Cardiac fibroblast (primary cell): ENCODE results near the gene STAT5B.

Experiments
- DNase-seq, 2 donors: peaks; one replicate each; pipeline versions ENCODE4 v3.0.0 to v3.0.0-alpha.2; 2010; ENCODE audit warnings: low read depth in 2 of 2
- H3K4me3 ChIP-seq, 2 donors: replicated peaks in 1 of 2; 1 replicate in 1 of 2; 2 replicates in 1 of 2; pipeline ENCODE4 v1.5.1; 2011; ENCODE audit warnings: low read depth in 2 of 2, low read length in 2 of 2, mild to moderate bottlenecking in 2 of 2, moderate library complexity in 1 of 2
- TF ChIP-seq, protein P1 (sequence below): IDR thresholded peaks from one replicate; pipeline ENCODE4 v1.5.1; 2011; ENCODE audit warnings: low read depth, mild to moderate bottlenecking, low read length, inconsistent platforms

Gene STAT5B

GRCh38 chr17:42180411-42180921 is 95.7 kb downstream of the STAT5B start:
- DNase-seq = no peak
- H3K4me3 ChIP-seq = peak overlapping the region in 1 of 2 donors; percentile 28
- TF ChIP-seq, protein P1, sequence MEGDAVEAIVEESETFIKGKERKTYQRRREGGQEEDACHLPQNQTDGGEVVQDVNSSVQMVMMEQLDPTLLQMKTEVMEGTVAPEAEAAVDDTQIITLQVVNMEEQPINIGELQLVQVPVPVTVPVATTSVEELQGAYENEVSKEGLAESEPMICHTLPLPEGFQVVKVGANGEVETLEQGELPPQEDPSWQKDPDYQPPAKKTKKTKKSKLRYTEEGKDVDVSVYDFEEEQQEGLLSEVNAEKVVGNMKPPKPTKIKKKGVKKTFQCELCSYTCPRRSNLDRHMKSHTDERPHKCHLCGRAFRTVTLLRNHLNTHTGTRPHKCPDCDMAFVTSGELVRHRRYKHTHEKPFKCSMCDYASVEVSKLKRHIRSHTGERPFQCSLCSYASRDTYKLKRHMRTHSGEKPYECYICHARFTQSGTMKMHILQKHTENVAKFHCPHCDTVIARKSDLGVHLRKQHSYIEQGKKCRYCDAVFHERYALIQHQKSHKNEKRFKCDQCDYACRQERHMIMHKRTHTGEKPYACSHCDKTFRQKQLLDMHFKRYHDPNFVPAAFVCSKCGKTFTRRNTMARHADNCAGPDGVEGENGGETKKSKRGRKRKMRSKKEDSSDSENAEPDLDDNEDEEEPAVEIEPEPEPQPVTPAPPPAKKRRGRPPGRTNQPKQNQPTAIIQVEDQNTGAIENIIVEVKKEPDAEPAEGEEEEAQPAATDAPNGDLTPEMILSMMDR = no peak

GRCh38 chr17:42179911-42180410 is 96.2 kb downstream of the STAT5B start:
- DNase-seq = peak; percentile 37 to 45
- TF ChIP-seq, protein P1 = no peak
- H3K4me3 ChIP-seq = no peak overlapping the region

DNA sequence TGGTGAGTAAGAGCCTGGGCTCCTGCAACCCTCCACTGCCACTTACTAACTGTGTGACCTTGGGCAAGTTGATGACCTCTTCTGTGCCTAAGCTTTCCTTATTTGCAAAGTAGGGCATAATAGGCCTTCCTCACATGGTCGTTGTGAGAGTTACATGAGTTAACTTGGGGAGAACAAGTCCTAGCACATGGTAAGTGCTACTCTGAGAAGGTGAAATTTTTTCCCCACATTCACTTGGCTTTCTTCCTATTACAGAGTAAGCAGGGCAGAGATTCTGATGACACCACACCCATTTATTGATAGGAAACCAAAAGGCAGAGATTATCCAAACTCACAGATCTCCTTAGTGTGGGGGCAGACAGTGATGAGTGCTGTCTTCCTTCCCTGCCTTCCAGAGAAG is 96.9 kb downstream of the STAT5B start:
- no peak for DNase-seq
- TF ChIP-seq, protein P1 = no peak
- no peak overlapping the region for H3K4me3 ChIP-seq

DNA sequence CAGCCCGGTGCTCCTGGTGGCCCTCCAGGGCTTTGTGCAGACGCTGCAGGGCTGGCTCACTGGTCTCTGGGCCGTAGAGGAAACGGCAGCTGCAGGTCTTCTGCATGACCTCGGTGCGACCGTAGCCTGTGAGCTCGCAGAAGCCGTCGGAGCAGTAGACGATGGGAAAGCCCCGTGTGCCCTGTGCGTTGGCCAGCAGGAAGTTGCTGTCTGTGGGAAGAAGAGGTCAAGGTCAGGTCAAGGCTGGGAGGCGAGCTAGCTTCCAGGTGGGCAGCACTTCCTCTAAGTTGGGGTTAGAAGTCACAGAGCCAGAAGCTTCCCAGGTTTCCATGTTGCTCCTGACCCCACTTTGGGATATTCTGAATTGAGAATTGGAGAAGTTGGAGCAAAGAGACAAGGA is 97.4 kb downstream of the STAT5B start:
- DNase-seq = no peak
- TF ChIP-seq, protein P1 = no peak

DNA sequence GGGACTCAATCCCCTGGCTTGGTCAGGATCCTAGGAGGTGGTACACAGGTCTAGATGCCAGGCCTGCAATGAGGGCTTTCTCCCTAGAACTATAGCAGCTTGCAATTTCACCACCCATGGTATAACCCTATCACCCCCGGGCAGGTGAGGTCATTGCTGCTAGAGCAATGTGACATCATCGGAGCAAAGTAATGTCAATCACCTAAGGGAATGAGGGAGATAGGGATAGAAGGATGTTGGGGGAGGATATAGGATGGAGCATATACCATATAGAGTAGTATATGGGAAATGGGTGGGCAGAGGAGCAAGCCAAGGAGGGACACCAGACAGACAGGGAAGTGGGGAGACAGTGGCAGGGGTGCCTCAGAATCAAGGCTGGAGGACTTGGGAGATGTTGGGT is 98.5 kb downstream of the STAT5B start:
- DNase-seq = no peak
- H3K4me3 ChIP-seq = no peak overlapping the region
- TF ChIP-seq, protein P1 = no peak

More for the DNA sequence above, 97.4 kb downstream of the STAT5B start:
- H3K4me3 ChIP-seq = no peak overlapping the region

DNA sequence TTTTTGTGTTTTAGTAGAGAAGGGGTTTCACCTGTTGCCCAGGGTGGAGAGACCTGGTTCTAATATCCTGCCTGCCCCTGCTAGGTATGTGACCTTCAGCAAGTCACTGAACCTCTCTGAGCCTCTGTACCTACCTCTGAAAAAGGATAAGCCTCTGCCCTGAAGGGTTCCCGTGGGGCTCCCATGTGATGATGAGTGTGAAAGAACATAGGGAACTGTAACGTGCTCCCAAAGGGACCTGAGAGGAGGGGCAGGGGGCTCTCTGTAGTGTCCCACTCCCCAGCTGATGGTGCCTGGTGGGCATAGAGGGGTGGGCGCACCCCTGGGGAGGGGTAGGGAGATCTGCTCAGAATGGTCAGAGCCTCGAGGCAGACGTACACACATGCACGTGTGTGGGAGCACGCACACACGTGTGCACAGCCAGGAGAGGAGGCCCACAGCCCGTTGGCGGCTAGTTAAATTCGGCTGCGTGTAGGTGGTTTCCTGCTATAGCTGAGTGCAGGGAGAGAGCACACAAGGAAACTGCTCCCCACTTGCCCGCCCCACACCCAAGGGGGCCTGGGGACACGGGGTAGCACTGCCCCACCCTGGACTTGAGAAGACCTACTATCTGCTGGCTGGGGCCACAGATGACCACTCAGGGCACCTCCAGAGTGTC is 101.9 kb downstream of the STAT5B start:
- no peak overlapping the region for H3K4me3 ChIP-seq
- no peak for DNase-seq
- TF ChIP-seq, protein P1 = no peak

DNA sequence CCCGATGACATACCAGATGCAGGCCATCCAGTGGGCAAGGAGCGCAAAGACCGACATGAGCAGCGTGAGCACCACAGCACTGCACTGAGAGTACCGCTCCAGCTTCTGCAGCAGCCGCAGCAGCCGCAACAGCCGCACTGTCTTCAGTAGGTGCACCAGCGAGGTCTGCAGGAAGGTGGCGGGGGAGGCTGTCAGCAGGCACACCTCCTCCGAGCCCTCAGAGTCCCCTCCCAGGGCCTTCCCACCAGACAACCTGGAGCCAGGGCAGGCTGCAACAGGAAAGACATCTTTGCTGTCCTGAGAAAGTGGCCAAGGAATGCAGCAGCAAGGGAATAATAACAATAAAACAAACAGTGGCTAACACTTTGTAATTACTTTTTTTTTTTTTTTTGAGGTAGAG is 104.4 kb downstream of the STAT5B start:
- no peak for DNase-seq
- H3K4me3 ChIP-seq = no peak overlapping the region
- TF ChIP-seq, protein P1 = no peak
